Measurements from ENCODE around the gene FTSJ1. TPM values are rescaled to one million over a fixed set of nuclear protein-coding genes. Genes with fewer than 3 reads are reported as not detected.

Gene FTSJ1
- total RNA-seq, 1 experiment from 2014 or later = 49.4 TPM

GRCh38 chrX:48487362-48487798, 11.4 kb downstream of the FTSJ1 start:
- Histone ChIP-seq H3K4ac (ENCODE audit: low read depth, low read length) (no peak overlapping the region), H4K91ac (ENCODE audit: insufficient read length, low read depth, low read length) (no peak overlapping the region), H4K20me1 (ENCODE audit: control insufficient read depth, insufficient read depth, insufficient read length) (no peaks in the 10 kb centered on the region), H2BK12ac (ENCODE audit: insufficient read length, low read depth, low read length) (no peak overlapping the region), H3K56ac (ENCODE audit: insufficient read length, low read depth, low read length) (no peak overlapping the region), H3K4me1 (ENCODE audit: insufficient read depth, low read length) (no peaks in the 10 kb centered on the region), H3K18ac (ENCODE audit: insufficient read length, low read depth, low read length) (no peak overlapping the region), H3K23me2 (ENCODE audit: insufficient read length, low read depth, low read length, poor library complexity, severe bottlenecking) (no peaks in the 10 kb centered on the region), H3K14ac (ENCODE audit: insufficient read depth, low read length) (no peak overlapping the region), H3K9me3 (ENCODE audit: control insufficient read depth, low read depth, low read length) (peaks cover 41% of the 10 kb centered on the region), H2BK120ac (ENCODE audit: low read depth, low read length, poor library complexity, severe bottlenecking) (no peak overlapping the region), H3K27ac (ENCODE audit: insufficient read length, low read depth, low read length) (no peak overlapping the region), H2BK15ac (ENCODE audit: low read depth, low read length) (no peak overlapping the region), H3K79me2 (ENCODE audit: insufficient read depth, low read length) (no peaks in the 10 kb centered on the region), H3T11ph (ENCODE audit: low read length) (no peak overlapping the region), H4K5ac (ENCODE audit: insufficient read length, low read depth, low read length) (no peak overlapping the region), H2BK5ac (ENCODE audit: insufficient read length, low read length) (no peak overlapping the region), H3K27me3 (ENCODE audit: insufficient read depth, low read length) (no peaks in the 10 kb centered on the region), H3K79me1 (ENCODE audit: insufficient read depth, low read depth, low read length, poor library complexity, severe bottlenecking) (no peaks in the 10 kb centered on the region), H2AK5ac (ENCODE audit: insufficient read length, low read length) (no peak overlapping the region), H3K23ac (ENCODE audit: insufficient read length, low read depth, low read length) (no peak overlapping the region), H3K9ac (ENCODE audit: extremely low read depth, insufficient read length, low read length) (no peak overlapping the region), H4K8ac (replicated peaks; ENCODE audit: insufficient read length, low read depth, low read length) (no peak overlapping the region), H2BK20ac (ENCODE audit: low read depth, low read length, poor library complexity, severe bottlenecking) (no peak overlapping the region), H2AFZ (ENCODE audit: low read length) (no peak overlapping the region), H3K4me2 (ENCODE audit: insufficient read depth, insufficient read length, low read length) (no peak overlapping the region)
- peaks cover 12 to 33% (median 16%) of the 10 kb centered on the region in 3 experiments for H3K36me3 Mint-ChIP-seq (ENCODE audit: insufficient read depth in 1 of 3, low read depth in 3 of 3)
- peaks cover 58 to 60% of the 10 kb centered on the region in 2 experiments for H3K9me3 Mint-ChIP-seq
- no peak overlapping the region; a peak in 1 of 5 replicates for H3K4me3 Mint-ChIP-seq
- peaks cover 3% of the 10 kb centered on the region; the same call in 1 of the 2 replicates for H3K27me3 Mint-ChIP-seq (ENCODE audit: low read depth)
- peak overlapping the region in 1 of 3 experiments; percentile 86; a peak in 1 of 7 replicates for H3K27ac Mint-ChIP-seq
- no CpG with 5 or more reads among the region's 10 CpGs for WGBS (ENCODE audit: extremely low coverage, insufficient read length, low lambda C conversion rate)
- no peak for DNase-seq
- no peak for TF ChIP-seq CTCF (conservative IDR thresholded peaks at IDR 0.05)
- no peaks in the 10 kb centered on the region for H3K4me1 Mint-ChIP-seq

Measured in H9 (cell line).